Embryonic facial prominence (tissue), 1 donor: Measurements from ENCODE around the gene ALPK1.
A peak's percentile ranks its signal among the peaks of the same experiment; 100 is the strongest.

Source experiments
- DNase-seq: peaks from one replicate; pipeline ENCODE4 v3.0.0-alpha.2; 2016; ENCODE audit errors: extremely low spot score

The ALPK1 gene

GRCh38 chr4:112327965-112328733 is 31.0 kb downstream of the ALPK1 start:
- peak; percentile 56 for DNase-seq

- DNase-seq = no peak
Observed at GRCh38 chr4:112328734-112329130, 31.6 kb downstream of the ALPK1 start.

GRCh38 chr4:112329672-112330375 is 32.7 kb downstream of the ALPK1 start:
- no peak for DNase-seq

- DNase-seq = no peak
Observed at GRCh38 chr4:112330921-112331320, 33.8 kb downstream of the ALPK1 start.

GRCh38 chr4:112332398-112332797 is 35.2 kb downstream of the ALPK1 start:
- DNase-seq = no peak

- DNase-seq = no peak
Observed at GRCh38 chr4:112340023-112340422, 42.9 kb downstream of the ALPK1 start.

- DNase-seq = no peak
Observed at GRCh38 chr4:112341033-112341432, 43.9 kb downstream of the ALPK1 start.

GRCh38 chr4:112343330-112344080 is 46.3 kb downstream of the ALPK1 start:
- DNase-seq = no peak

GRCh38 chr4:112348488-112349158 is 51.5 kb downstream of the ALPK1 start:
- DNase-seq = no peak

- no peak for DNase-seq
Observed at GRCh38 chr4:112352736-112353135, 55.6 kb downstream of the ALPK1 start.

GRCh38 chr4:112355662-112356061 is 58.5 kb downstream of the ALPK1 start:
- DNase-seq = no peak

GRCh38 chr4:112357453-112357852 is 60.3 kb downstream of the ALPK1 start:
- DNase-seq = no peak

GRCh38 chr4:112357897-112358296 is 60.7 kb downstream of the ALPK1 start:
- no peak for DNase-seq

GRCh38 chr4:112358415-112358814 is 61.2 kb downstream of the ALPK1 start:
- no peak for DNase-seq

GRCh38 chr4:112358952-112359749 is 62.0 kb downstream of the ALPK1 start:
- no peak for DNase-seq

- DNase-seq = no peak
Observed at GRCh38 chr4:112361181-112361791, 64.1 kb downstream of the ALPK1 start.

GRCh38 chr4:112370466-112370865 is 73.3 kb downstream of the ALPK1 start:
- no peak for DNase-seq

GRCh38 chr4:112371361-112371760 is 74.2 kb downstream of the ALPK1 start:
- DNase-seq = no peak

GRCh38 chr4:112374850-112375249 is 77.7 kb downstream of the ALPK1 start:
- DNase-seq = no peak

- no peak for DNase-seq
Observed at GRCh38 chr4:112377171-112377570, 80.0 kb downstream of the ALPK1 start.
